NCI-H2196 (cell line): ENCODE results near the gene ARHGEF12.
"Not testable (repeated sequence)": the region's sequence is repeated elsewhere in the genome, so short reads cannot be mapped to it uniquely, and the experiment has no call there.

Experiments used
- DNase-seq: peaks from one replicate; lab custom pipeline; 2025; ENCODE audit not compliant: unreplicated experiment; lab: John Stamatoyannopoulos, UW

The ARHGEF12 gene

DNA sequence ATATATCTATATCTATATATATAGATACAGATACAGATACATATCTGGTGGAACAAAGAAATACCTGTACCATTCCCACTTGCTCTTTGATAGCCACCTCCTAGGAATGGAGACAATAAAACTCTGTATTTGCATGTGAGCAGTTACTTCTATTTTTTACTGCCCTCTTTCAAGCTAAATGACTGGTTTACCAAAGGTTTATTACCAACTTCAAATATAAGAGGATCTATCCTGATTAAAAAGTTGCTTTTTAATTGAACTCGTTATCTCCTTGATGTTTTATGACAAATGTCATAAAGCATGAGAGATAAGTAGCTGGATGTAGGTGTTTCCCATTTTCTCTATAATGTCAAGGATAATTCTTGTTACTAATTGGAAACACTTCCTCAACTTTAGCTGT, 153.6 kb downstream of the ARHGEF12 start:
- no peak for DNase-seq

DNA sequence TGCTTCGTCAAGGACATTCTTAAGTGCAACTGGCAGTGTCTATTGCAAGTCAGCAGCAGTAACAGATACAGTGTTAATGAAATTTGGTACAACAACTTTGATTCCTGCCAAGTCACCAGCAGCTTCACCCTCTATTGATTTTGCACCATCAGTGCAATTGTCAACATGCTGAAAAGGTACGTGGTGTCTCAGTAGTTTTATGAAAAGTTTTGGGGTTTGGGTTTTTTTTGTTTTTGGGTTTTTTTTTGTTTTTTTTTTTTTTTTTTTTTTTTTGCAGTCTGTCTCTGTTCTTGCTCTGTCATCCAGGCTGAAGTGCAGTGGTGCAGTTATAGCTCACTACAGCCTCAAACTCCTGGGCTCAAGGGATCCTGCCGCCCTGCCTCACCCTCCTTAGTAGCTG, 156.3 kb downstream of the ARHGEF12 start:
- no peak for DNase-seq

DNA sequence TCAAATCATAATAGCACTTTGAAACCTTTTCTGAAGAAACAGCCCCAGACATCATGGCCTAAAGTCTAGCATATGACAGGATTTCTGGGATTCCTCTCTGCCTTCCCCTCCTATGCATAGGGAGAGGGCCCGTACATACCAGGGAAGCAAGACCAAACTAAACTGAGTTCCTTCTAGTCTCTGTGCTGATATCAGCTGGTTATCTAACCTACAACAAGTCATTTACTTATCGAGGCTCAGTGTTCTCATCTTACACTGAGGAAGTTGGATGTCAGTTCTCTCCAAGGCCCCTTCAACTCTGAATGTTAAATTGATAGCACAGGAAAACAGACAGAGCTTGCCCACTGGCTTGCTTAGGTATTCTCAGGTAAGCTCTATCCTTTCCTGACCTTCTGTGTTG, 158.4 kb downstream of the ARHGEF12 start:
- DNase-seq: no peak

DNA sequence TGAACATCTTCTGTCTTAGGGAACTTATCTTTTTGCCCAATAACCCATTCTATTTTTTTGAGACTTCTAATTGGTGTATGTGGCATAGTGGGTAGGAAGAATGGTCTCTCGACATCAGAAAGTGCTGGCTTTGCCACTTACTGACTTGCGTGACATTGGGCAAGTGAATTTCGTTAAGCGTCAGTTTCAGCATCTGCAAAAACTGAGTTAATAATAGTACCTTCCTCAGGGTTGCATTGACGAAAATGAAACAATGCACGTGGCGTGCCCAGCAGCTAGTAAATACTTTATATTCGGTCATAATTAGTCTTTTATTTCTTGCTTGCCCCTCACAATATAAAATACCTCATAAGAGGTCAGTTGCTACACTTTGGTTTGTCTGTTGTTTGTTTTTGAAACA, 162.9 kb downstream of the ARHGEF12 start:
- DNase-seq: no peak

DNA sequence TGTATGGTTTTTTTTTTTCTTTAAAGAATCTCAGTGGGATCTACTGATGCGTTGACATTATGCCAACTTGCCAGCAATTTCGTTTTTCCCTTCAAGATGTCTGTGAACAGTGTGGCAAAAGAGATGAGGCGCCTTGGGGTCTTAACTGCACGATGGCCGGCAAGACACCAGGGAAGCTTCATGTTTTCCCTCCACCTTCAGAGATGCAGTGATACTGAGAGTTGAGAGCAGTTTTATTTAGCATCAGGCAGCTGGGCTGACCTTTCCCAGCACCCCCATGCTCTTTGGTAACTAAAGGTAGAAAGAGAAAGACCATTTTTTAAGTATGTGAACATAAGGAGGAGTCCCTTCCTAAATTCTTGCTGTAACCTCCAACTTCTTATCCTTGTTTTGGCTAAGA, 163.6 kb downstream of the ARHGEF12 start:
- no peak for DNase-seq

DNA sequence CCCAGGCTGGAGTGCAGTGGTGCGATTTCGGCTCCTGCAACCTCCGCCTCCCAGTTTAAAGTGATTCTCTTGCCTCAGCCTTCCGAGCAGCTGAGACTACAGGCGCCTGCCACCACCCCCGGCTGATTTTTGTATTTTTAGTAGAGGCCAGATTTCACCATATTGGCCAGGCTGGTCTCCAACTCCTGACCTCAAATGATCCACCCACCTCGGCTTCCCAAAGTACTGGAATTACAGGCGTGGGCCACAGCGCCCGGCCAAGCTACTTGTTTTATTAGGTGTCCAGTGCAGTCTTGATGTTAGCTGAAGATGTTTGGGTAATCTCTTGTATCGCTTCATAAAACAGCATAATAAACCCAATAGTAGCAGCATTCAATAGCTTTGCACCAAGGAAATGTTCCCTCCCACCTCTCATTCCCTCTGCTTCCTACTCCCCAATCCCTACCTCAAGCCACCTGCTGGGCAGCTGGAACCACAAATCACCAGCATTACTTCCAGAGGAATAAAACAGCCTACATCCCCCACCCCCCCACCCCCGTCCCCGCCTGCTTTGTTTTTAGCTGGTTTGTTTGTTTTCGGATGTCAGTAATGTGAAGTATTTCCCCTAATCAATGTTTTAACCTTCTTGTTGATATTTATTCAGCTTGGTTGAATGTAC, 164.3 kb downstream of the ARHGEF12 start:
- no peak for DNase-seq

DNA sequence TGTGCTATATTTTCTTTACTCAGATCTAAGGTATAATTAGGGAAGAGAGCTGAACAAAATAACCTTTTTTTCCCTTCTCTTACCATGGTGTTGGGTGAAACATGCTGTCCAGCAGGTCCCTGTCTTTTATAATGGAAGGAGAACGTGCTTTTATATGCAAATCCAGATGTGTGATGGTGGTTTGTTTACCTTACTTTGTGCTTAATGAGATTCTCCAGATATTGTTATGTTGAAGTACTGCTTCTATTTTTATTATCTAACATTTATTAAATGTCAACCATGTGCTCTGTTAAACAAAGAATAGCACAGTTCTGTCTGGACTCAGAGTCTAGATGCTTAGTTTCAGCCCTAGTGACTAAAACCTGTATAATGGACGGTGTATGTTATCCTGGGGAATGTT, 165.2 kb downstream of the ARHGEF12 start:
- DNase-seq: no peak

DNA sequence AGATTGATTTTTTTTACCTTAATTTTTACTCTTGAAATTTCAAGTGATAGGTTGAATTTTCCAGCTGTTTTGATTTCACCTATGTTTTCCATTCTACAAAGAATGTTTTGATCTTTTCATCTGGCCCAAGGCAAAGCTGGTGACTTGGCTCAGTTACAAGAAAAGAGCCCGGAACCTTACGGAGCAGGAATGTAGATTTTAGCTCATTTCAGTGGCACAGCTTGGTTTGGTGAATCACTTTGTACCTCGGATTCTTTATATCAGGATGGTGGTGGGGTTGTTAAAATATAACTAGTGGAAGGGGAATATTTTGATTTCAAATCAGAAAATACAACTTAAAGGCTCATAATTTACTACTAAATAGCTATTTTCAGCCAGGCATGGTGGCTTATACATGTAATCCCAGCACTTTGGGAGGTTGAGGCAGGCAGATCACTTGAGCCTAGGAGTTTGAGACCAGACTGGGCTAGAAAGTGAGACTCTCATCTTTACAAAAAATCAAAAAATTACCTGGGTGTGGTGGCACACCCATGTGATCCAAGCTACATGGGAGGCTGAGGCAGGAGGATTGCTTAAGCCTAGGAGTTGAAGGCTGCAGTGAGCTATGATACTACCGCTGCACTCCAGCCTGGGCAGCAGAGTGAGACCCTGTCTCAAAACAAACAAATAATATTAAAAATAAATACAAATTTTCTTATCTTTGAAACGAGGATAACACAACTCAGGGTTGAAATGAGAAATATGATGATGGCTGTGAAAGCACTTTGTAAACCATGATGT, 166.0 kb downstream of the ARHGEF12 start:
- no peak for DNase-seq

DNA sequence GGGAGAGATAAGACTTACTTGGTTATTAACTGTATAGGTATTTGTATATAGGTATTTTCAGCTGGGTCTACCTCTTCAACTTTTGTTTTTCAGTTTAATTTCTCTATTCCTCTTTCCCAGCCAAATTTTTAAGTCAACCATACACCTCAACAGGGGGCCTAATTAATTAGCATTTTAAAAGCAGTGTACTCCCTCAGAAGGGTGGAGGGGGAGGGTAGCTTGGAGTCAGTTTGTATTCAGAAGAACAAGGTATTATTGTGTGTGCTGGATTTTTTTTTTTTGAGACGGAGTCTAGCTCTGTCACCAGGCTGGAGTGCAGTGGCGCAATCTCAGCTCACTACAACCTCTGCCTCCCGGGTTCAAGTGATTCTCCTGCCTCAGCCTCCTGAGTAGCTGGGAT, 167.3 kb downstream of the ARHGEF12 start:
- DNase-seq: not testable (repeated sequence)

DNA sequence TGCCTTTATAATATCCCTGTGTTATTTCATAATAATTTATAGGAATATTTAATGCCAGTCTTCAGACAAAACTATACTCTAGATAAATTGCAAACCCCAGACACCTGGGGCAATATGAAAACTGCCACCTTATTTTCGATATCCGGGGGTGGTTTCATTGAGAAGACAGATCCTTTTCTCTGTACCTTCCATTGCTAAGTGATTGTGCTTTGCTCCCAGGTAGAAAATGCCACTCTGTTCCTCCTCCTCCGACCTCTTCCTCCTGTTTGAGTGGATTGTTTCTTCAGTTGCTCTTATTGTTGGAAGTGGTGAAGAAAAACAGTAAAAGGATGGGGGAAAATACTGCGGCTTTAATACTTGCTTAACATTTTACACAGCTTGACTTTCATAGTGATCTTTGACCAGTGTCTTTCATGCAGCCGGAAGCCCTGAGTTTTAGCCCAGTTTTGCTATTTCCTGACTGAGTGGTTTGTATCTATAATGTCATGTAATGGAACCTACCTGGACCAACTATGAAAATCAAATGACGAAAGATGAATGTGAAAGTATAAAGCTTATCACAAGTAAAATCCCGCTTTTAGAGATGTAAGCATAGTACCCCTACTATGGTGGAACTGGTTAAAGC, 169.7 kb downstream of the ARHGEF12 start:
- DNase-seq: no peak

DNA sequence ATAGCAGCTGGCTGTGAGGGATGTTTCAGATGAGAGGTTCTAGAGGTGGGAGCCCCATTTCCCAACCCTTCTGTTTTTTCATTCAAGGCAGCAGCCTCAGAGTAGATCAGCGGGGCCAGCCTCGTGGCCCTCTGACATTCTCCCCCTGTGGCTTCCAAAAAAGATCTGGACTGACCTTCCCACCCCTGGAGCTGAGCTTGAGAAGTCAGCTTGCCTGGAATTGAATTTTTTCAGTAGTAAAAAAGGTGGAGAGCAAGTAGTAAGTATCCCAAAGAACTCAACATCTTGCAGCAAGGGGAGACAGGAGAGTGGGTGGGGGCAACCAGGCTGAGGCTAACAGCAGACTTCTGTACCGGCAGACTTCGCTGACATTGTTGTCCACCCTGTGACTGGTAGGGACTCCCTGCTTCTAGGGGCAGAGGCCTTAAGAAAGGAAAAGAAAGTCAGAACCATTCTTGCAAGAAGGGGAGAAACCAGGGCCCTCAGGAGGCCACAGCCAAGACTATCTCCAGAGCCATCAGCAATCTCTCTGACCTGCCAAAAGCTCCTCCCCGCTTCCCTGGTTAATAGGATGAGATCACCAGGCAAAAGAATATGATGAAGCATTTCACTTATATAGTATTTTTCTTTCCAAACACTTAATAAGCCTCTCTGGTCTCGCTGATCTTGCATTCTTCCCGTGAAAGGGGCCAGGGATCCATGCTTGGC, 173.3 kb downstream of the ARHGEF12 start:
- no peak for DNase-seq

DNA sequence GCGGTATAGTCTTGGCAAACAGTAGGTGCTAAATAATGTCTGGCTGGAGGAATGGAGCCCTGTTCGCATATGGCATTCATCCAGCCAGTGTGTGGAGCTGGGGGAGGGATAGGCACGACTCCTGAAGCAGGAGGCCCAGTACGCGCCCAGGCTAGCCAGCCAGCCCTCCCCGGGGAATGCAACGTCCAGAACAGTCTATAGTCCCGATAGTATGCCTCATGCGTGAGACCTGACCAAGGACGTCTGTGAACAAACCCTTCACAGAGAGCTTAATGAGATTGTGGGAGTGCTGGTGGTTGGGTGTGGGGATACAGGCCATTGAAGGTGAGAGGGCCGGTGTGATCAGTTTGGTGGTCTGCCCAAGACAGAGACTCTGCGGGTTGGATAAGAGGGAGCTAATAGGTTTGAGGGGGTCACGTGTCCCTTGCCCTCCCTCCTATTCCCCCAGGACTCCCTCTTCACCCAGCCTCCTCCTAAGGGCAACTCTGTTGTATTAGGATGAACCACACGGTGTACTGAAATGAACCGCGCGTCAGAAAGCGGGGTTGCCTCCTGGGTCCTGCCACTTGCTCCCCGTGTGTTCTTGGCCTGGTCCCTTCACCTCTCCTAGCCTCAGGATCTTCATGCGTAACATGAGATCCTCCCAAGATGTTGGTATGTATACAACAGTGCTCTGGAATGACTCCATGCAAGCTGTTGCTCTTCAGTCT, 174.3 kb downstream of the ARHGEF12 start:
- DNase-seq: no peak

DNA sequence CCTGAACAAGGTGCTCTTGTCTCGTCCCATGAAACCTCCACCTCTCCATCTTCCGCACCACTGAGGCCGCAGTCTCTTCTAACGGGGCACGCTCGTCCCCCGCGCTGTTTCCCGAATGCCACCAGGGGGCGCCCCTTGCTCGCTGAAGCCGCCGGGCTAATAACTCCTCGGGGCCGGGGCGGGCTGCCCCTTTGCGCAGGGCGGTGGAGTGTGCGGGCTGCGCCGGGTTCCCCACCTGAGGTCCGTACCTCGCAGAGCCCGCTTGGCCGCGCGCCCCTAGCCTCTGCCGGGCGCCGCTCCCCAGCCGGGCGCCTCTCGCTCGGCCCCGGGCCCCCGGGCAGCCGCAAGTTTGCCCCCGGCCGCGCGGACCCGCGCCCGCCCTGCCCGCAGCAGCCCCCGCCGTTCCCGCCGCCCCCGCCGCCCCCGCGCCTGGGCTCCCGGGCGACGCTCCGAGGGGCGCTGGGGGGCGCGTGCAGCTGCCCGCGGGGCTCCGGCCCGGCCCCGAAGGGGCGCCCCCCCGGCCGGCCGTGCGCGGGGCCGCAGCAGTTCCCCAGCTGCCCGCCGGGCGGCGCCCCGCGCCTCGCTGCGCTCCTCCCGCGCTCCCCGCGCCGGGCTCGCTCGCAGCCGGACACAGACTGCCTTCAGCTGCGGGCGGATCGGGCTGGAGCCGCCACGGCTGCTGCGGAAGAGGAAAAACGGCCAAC, 175.1 kb downstream of the ARHGEF12 start, which contains the start of gene GRIK4:
Gene GRIK4, plus strand, starts transcription at position 633 of the 704 bp plus-strand sequence. CDS start 148,571 bp downstream, outside the sequence.
- DNase-seq: peak; percentile 82

DNA sequence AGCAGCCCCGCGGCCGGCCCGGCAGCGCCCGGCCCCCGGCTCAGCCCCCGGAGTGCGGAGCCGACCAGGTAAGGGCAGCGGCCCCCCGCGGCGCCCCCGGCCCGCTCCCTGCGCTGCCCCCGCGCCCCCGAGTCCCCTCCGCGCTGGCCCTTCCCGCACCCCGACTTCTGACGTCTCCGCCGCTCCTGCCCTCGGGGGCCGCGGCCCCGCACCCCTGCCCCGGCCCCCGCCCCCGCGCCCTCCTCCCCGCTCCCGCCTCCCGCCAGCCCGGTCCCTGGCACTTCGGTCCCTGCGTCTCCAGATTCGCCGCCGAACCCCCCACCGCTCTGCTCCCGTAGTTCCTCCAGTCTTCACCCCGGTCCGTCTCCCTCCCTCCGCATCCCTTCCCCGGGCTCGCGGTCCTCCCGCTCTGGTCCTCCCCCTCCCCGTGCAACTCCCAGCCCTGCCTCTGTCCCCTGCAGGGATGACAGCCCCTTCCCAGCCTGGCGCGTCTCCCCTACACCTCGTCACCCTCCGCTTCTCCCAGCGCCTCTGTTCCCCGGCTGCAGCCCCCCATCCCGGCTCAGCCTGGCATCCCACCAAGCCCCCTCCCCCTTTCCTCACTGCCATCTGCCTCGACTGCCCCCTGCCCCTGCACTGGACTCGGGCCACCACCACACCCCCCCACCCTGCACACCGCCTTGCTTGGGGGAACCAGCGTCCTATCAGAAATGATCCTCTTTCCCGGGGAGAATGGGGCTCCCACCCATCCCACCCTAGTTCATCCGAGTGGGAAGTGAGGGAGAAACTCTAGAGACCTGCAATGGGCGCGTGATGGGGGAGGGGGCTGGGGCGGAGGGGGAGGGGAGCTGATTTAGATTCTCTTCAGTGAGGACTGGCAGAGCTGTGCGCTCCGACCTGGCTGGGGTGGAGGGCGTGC, 175.9 kb downstream of the ARHGEF12 start:
- DNase-seq: no peak

DNA sequence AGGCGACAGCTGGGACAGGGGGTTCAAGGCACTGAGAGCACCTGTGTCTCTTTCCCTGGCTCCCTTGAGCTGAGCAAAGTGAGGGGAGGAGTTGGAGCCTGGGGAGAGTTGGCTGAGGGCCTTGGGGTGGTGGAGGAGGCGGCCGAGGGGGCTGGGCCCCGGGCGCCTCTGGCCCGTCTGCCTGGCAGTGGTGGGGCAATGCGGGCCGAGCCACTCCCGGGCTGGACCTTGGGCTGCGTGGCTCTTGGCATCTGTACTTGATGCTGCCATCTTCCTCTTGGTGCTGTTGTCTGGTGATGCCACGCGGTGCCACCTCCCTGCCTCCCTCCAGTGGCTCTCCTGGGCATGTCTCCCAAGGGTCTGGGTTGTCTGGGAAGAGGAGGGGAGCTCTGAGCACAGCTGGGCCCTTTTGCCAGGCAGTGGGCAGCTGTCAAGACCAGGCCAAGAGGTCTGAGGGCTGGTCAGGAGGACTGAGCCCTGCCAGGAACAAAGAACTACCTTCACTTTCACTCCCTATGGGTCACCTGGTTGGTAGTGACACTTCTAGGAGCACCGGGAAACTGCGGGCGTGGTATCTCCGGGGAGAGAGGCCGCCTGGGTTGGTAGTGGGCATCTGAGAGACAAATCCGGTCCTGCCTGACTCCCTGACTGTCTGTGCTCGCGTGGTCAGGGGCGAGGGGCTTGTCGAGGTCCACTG, 176.7 kb downstream of the ARHGEF12 start:
- no peak for DNase-seq

DNA sequence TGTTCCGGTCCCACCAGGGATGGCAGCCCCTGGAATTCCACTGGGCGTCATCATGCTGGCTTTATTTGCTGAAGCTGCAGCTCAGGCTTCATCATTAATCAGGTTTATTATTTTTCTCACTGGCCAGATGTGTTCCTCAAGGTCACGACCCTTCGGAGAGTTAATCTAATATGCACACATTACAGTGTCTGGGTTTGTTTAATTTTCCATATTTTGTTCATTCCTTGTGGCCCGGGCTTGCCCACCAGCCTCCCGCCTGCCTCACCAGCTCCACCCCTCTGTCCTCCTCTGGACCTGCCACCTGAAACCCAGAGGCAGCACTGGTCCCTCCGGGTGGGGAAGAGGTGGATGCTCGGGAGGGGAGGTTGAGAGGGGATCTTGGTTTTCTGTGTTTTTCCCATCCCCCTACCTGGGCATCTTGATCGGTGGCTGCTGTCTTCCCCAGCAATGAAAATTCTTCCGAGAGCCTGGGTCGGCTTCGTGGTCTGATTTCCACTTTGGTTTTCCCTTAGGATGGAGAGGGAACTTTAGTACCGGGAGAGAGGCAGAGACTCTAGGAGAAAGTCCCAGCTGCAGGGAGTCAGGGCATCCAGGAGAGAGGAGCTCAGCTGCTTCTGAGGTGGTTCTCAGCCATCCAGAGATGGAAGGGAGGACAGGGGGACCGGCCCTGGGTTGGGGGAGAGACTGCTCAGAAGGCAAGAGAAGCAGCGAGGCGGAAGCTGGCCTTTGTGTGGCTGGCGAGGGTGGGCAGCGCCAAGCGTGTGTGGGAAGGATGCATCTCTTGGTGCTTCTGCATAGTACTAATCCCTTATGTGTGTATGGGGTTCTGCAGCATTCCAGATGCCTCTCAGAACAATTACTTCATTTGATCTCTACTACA, 177.5 kb downstream of the ARHGEF12 start:
- no peak for DNase-seq

DNA sequence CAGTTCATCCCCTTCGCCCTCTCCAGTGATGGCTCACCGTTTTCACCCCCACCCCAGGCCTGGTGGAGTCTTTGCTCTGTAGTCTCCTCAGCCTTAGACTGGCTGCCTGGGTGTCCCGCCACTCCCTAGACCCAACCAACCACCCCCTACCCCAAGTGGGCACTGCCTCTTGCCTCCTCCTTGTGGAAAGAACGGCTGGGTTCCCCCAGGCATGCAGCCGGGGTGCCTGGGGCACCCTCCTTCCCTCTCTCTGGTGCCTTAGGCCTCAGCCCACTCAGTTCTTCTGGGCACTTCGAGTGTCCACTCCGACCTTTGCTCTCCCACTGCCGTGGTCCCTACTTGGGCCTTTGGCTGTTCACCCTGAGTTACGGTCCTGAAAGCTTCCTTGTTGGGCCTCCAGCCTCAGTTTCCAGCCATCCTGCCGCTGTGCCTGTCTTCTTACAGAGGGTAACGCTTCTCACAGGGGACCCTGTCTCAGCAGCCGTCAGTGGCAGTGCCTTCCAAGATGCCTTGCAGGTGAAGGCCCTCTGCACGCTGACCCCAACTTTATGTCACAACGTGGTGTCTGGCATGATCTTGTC, 178.4 kb downstream of the ARHGEF12 start:
- DNase-seq: no peak
